Smooth muscle cell (in vitro differentiated cells): Measurements from ENCODE around the gene FBXL5. TPM values are rescaled to one million over a fixed set of nuclear protein-coding genes. Genes with fewer than 3 reads are reported as not detected.
A peak's percentile ranks its signal among the peaks of the same experiment; 100 is the strongest.

Experiments
- DNase-seq: peaks from one replicate; lab custom pipeline; 2025; ENCODE audit not compliant: unreplicated experiment; lab: John Stamatoyannopoulos, UW
- H2AFZ ChIP-seq: fragments of 200-600 bp; sonication (generic); 2 replicates; pipeline ENCODE4 v1.6.0; 2016; ENCODE audit warnings: antibody characterized with exemption, low read depth, mild to moderate bottlenecking
- H3F3A ChIP-seq: fragments of 200-600 bp; sonication (generic); 2 replicates; pipeline ENCODE4 v1.6.0; 2017; ENCODE audit warnings: antibody characterized with exemption, low read depth
- H3K27ac ChIP-seq: fragments of 200-600 bp; sonication (generic); 2 replicates; pipeline ENCODE4 v1.5.1; 2016; ENCODE audit warnings: low read depth, mild to moderate bottlenecking
- H3K27me3 ChIP-seq: fragments of 200-600 bp; sonication (generic); 2 replicates; pipeline ENCODE4 v1.6.1; 2016; ENCODE audit warnings: low read depth, mild to moderate bottlenecking
- H3K36me3 ChIP-seq: fragments of 200-600 bp; sonication (generic); 2 replicates; pipeline ENCODE4 v1.5.1; 2016; ENCODE audit warnings: low read depth
- H3K4me1 ChIP-seq: fragments of 200-600 bp; sonication (generic); 2 replicates; pipeline ENCODE4 v1.5.1; 2016; ENCODE audit warnings: low read depth
- H3K4me2 ChIP-seq: fragments of 200-600 bp; sonication (generic); 2 replicates; pipeline ENCODE4 v1.6.0; 2016; ENCODE audit warnings: mild to moderate bottlenecking
- H3K4me3 ChIP-seq: fragments of 200-600 bp; sonication (generic); 2 replicates; pipeline ENCODE4 v1.5.1; 2016; ENCODE audit warnings: mild to moderate bottlenecking
- H3K79me2 ChIP-seq: fragments of 200-600 bp; sonication (generic); 2 replicates; pipeline ENCODE4 v1.6.0; 2016; ENCODE audit warnings: low read depth, mild to moderate bottlenecking
- H3K9ac ChIP-seq: fragments of 200-600 bp; sonication (generic); 2 replicates; pipeline ENCODE4 v1.6.0; 2016; ENCODE audit warnings: low read depth
- H3K9me3 ChIP-seq: fragments of 200-600 bp; sonication (generic); replicated peaks from 2 replicates; pipeline ENCODE4 v1.5.1; 2016; ENCODE audit warnings: low read depth
- H4K20me1 ChIP-seq: fragments of 200-600 bp; sonication (generic); 2 replicates; pipeline ENCODE4 v1.6.0; 2016; ENCODE audit warnings: low read depth
- WGBS: methylation state at CpG from one replicate; pipeline ENCODE4 v1.1.7; 2016; ENCODE audit warnings: low lambda C conversion rate; 5-methylcytosine and 5-hydroxymethylcytosine counted together
- polyA plus RNA-seq: library from polyadenylated mRNA; unstranded; fragments of >200 nt; fragmentation: Nextera tagmentation; extraction: Ambion mirVana; gene quantifications from 2 replicates; pipeline ENCODE4 v1.2.1, GENCODE V29; 2016
- total RNA-seq: library from RNA; depleted of rRNA; stranded (reverse); fragments of >200 nt; gene quantifications from 2 replicates; pipeline ENCODE4 v1.2.3, GENCODE V29; 2014
- TF ChIP-seq, protein P1 (sequence below): fragments of 200-600 bp; sonication (generic); IDR thresholded peaks from 2 replicates; pipeline ENCODE4 v1.5.1; 2017; ENCODE audit warnings: borderline replicate concordance, mild to moderate bottlenecking, antibody characterized with exemption; ENCODE audit not compliant: insufficient read depth, poor library complexity, severe bottlenecking

FBXL5 gene
- total and polyA plus RNA-seq, 2 experiments from 2014 or later, result 47.0 to 94.6 TPM

- Histone ChIP-seq H3K4me1 (peaks cover 49% of the 10 kb centered on the region), H3K79me2 (peaks cover 23% of the 10 kb centered on the region), H3K27me3 (no peaks in the 10 kb centered on the region), H3K4me3 (no peak overlapping the region), H3K4me2 (peak overlapping the region; percentile 79), H2AFZ (no peak overlapping the region), H3F3A (peaks cover 46% of the 10 kb centered on the region), H3K9ac (peak overlapping the region; percentile 69), H3K27ac (peak overlapping the region; percentile 97), H4K20me1 (no peaks in the 10 kb centered on the region), H3K36me3 (peaks cover 14% of the 10 kb centered on the region), H3K9me3 (no peaks in the 10 kb centered on the region)
- TF ChIP-seq, protein P1, sequence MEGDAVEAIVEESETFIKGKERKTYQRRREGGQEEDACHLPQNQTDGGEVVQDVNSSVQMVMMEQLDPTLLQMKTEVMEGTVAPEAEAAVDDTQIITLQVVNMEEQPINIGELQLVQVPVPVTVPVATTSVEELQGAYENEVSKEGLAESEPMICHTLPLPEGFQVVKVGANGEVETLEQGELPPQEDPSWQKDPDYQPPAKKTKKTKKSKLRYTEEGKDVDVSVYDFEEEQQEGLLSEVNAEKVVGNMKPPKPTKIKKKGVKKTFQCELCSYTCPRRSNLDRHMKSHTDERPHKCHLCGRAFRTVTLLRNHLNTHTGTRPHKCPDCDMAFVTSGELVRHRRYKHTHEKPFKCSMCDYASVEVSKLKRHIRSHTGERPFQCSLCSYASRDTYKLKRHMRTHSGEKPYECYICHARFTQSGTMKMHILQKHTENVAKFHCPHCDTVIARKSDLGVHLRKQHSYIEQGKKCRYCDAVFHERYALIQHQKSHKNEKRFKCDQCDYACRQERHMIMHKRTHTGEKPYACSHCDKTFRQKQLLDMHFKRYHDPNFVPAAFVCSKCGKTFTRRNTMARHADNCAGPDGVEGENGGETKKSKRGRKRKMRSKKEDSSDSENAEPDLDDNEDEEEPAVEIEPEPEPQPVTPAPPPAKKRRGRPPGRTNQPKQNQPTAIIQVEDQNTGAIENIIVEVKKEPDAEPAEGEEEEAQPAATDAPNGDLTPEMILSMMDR, result no peak
- no peak for DNase-seq
- 76% methylated on average over 2 of the region's 2 CpGs for WGBS
These were observed 34.4 kb upstream of the FBXL5 start for GRCh38 chr4:15689540-15689939.

DNA sequence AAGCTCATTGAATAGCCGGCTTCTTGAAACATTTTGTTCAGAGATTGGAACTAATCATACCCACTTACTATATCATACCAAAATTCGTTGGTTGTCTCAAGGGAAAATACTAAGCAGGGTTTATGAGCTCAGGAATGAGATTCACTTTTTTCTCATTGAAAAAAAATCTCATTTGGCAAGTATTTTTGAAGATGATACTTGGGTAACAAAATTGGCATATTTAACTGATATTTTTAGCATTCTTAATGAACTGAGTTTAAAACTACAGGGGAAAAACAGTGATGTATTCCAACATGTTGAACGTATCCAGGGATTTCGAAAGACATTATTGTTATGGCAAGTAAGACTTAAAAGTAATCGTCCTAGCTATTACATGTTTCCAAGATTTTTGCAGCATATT lies 32.9 kb upstream of the FBXL5 start:
- H3K9me3 ChIP-seq, result no peaks in the 10 kb centered on the region
- TF ChIP-seq, protein P1, result no peak
- H3K79me2 ChIP-seq, result peaks cover 38% of the 10 kb centered on the region
- 87% methylated on average over 5 of the region's 5 CpGs for WGBS
- H3K9ac ChIP-seq, result no peak overlapping the region
- H3K4me2 ChIP-seq, result no peak overlapping the region
- H3K27ac ChIP-seq, result peak overlapping the region; percentile 97
- peaks cover 49% of the 10 kb centered on the region for H3K4me1 ChIP-seq
- no peak for DNase-seq
- peaks cover 43% of the 10 kb centered on the region for H3F3A ChIP-seq
- no peak overlapping the region for H2AFZ ChIP-seq
- no peak overlapping the region for H3K4me3 ChIP-seq
- no peaks in the 10 kb centered on the region for H3K27me3 ChIP-seq
- peaks cover 14% of the 10 kb centered on the region for H3K36me3 ChIP-seq
- H4K20me1 ChIP-seq, result no peaks in the 10 kb centered on the region

DNA sequence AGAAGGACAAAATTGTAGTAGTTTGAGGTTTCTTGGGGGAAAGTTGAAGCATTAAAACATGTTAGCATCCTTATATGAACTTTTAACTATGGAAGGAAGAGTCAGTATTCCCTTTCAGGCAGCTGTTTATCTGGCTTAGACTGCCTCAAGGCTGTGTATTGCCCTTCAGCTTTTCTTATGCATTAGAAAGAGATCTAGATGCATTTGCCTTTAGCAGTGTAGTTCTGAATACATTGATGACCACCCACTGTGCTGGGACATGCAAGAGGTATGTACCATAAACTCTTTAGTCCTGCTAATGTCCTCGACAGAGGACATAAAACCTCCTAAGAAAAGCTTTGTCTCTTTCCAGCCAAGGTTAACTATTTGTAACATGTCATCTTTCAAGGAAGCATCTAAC lies 29.3 kb upstream of the FBXL5 start:
- H3K27ac ChIP-seq, result peak overlapping the region; percentile 35
- peaks cover 15% of the 10 kb centered on the region for H3F3A ChIP-seq
- DNase-seq, result no peak
- peaks cover 14% of the 10 kb centered on the region for H3K36me3 ChIP-seq
- no peak overlapping the region for H3K4me3 ChIP-seq
- TF ChIP-seq, protein P1, result no peak
- 43% methylated on average over 1 of the region's 1 CpG for WGBS
- no peaks in the 10 kb centered on the region for H3K9me3 ChIP-seq
- H3K4me1 ChIP-seq, result peaks cover 27% of the 10 kb centered on the region
- no peak overlapping the region for H2AFZ ChIP-seq
- no peaks in the 10 kb centered on the region for H4K20me1 ChIP-seq
- no peak overlapping the region for H3K9ac ChIP-seq
- peaks cover 67% of the 10 kb centered on the region for H3K79me2 ChIP-seq
- H3K4me2 ChIP-seq, result peak overlapping the region; percentile 95
- no peaks in the 10 kb centered on the region for H3K27me3 ChIP-seq

DNA sequence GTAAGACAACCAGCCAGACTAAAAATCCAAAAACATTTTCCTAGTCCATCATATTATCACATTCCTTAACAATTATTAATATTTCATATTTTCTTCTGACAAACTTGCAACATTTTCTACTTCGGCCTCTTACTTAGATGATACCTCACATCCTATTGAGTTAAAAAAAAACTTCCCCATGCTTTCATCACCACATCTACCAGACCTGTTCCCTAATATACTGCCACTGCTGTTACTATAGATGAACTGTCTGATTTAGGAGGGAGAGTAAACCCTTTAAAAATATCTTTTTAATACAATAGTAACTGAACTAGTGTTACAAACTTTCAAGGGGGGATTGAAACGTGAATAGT lies 28.0 kb upstream of the FBXL5 start:
- no peaks in the 10 kb centered on the region for H3K9me3 ChIP-seq
- H3F3A ChIP-seq, result peaks cover 8% of the 10 kb centered on the region
- peaks cover 79% of the 10 kb centered on the region for H3K79me2 ChIP-seq
- H2AFZ ChIP-seq, result no peak overlapping the region
- peak overlapping the region; percentile 62 for H3K4me3 ChIP-seq
- no peaks in the 10 kb centered on the region for H3K27me3 ChIP-seq
- no peak for DNase-seq
- peak overlapping the region; percentile 91 for H3K9ac ChIP-seq
- peak overlapping the region; percentile 88 for H3K27ac ChIP-seq
- H3K4me2 ChIP-seq, result peak overlapping the region; percentile 95
- peaks cover 14% of the 10 kb centered on the region for H3K36me3 ChIP-seq
- H3K4me1 ChIP-seq, result peaks cover 37% of the 10 kb centered on the region
- 66% methylated on average over 2 of the region's 2 CpGs for WGBS
- TF ChIP-seq, protein P1, result no peak
- no peaks in the 10 kb centered on the region for H4K20me1 ChIP-seq
